Measurements from ENCODE around the gene KEAP1.

GRCh38 chr19:10478903-10479384, 24.2 kb downstream of the KEAP1 start:
- no peak for TF ChIP-seq SPI1 (IDR thresholded peaks at IDR 0.05; ENCODE audit: borderline replicate concordance, low read depth)
- TF ChIP-seq POLR2AphosphoS5 (IDR thresholded peaks at IDR 0.05; ENCODE audit: low read depth), result no peak
- no peak for TF ChIP-seq CTCF (IDR thresholded peaks at IDR 0.05; ENCODE audit: insufficient read depth, low read length)
- no peak for TF ChIP-seq REST (IDR thresholded peaks at IDR 0.05; ENCODE audit: insufficient replicate concordance, low read depth)
- TF ChIP-seq GABPA (IDR thresholded peaks at IDR 0.05; ENCODE audit: low read depth), result no peak

Data from HL-60 (cell line).